Breast epithelium (tissue), 4 donors: ENCODE measurements around the gene HSPA12B. TPM values are rescaled to one million over a fixed set of nuclear protein-coding genes. Genes with fewer than 3 reads are reported as not detected.

Experiments
- DNase-seq, 2 donors: peaks; one replicate each; pipeline ENCODE4 v3.0.0-alpha.2; 2019; ENCODE audit warnings: low spot score in 2 of 2
- H3K27ac ChIP-seq, 2 donors: fragments of 200-600 bp; sonication (generic) in 1 of 2; one replicate each; pipeline ENCODE4 v1.5.1; 2016 to 2019; ENCODE audit warnings: mild to moderate bottlenecking in 1 of 2
- H3K27me3 ChIP-seq, 2 donors: fragments of 200-600 bp; sonication (generic) in 1 of 2; one replicate each; pipeline versions ENCODE4 v1.5.1 to v1.6.0; 2017 to 2019; ENCODE audit warnings: control low read depth in 1 of 2, mild to moderate bottlenecking in 1 of 2
- H3K36me3 ChIP-seq: fragments of 200-600 bp; one replicate; pipeline ENCODE4 v1.5.1; 2019
- H3K4me1 ChIP-seq, 2 donors: fragments of 200-600 bp; sonication (generic); one replicate each; pipeline ENCODE4 v1.5.1; 2016 to 2019; ENCODE audit warnings: control low read depth in 1 of 2
- H3K4me3 ChIP-seq, 3 donors: fragments of 200-600 bp; sonication (generic); 1 replicate in 2 of 3; 2 replicates in 1 of 3; pipeline ENCODE4 v1.5.1; 2016 to 2019; ENCODE audit warnings: mild to moderate bottlenecking in 3 of 3, moderate library complexity in 2 of 3
- H3K9me3 ChIP-seq, 2 donors: fragments of 200-600 bp; sonication (generic) in 1 of 2; one replicate each; pipeline ENCODE4 v1.5.1; 2016 to 2019; ENCODE audit warnings: control low read depth in 1 of 2
- CTCF ChIP-seq, 3 donors: fragments of 450-650 bp; IDR thresholded peaks; one replicate each; pipeline ENCODE4 v1.5.1; 2016 to 2017; ENCODE audit warnings: antibody characterized with exemption in 3 of 3, mild to moderate bottlenecking in 3 of 3, moderate library complexity in 3 of 3
- POLR2A ChIP-seq: fragments of 450-650 bp; IDR thresholded peaks from one replicate; pipeline ENCODE4 v1.6.1; 2016; ENCODE audit warnings: antibody characterized with exemption, mild to moderate bottlenecking, moderate library complexity
- POLR2AphosphoS5 ChIP-seq, 3 donors: sonication (generic); formaldehyde crosslinking; IDR thresholded peaks; one replicate each; pipeline ENCODE4 v1.6.1; 2017; ENCODE audit warnings: antibody characterized with exemption in 3 of 3
- intact Hi-C: fragments of 100-400 bp; cut with DNase I; formaldehyde crosslinking; loops from one replicate; pipeline ENCODE4 v1.15.1; 2023; ENCODE audit warnings: low total_unique reads
- total RNA-seq, 3 donors: library from RNA; depleted of rRNA; stranded (reverse); fragments of >200 nt; gene quantifications; one replicate each; pipeline ENCODE4 v1.1.0, GENCODE V29; 2016

The HSPA12B gene
- total RNA-seq, 3 donors from 2014 or later = 7.0 to 25.2 (median 9.3) TPM

GRCh38 chr20:3800256-3800877 is 67.9 kb downstream of the HSPA12B start:
- TF ChIP-seq CTCF (IDR thresholded peaks at IDR 0.05) = no peak
- TF ChIP-seq POLR2A = no peak
- no peak for TF ChIP-seq POLR2AphosphoS5 (IDR thresholded peaks at IDR 0.05)
- intact Hi-C loops = no loop called here
- Histone ChIP-seq H3K36me3 (no peaks in the 10 kb centered on the region), H3K27me3 (no peaks in the 10 kb centered on the region), H3K4me1 (peaks cover 0 to 12% of the 10 kb centered on the region in 2 donors), H3K27ac (peak overlapping the region in 1 of 2 donors; percentile 91), H3K9me3 (no peaks in the 10 kb centered on the region), H3K4me3 (no peak overlapping the region)
- DNase-seq = no peak

GRCh38 chr20:3800878-3801260 is 68.4 kb downstream of the HSPA12B start:
- Histone ChIP-seq H3K27me3 (no peaks in the 10 kb centered on the region), H3K36me3 (no peaks in the 10 kb centered on the region), H3K4me3 (no peak overlapping the region), H3K9me3 (no peaks in the 10 kb centered on the region), H3K27ac (peak overlapping the region; percentile 91 to 95), H3K4me1 (peaks cover 1 to 12% of the 10 kb centered on the region in 2 donors)
- no peak for DNase-seq
- no peak for TF ChIP-seq POLR2A
- TF ChIP-seq CTCF (IDR thresholded peaks at IDR 0.05) = no peak
- TF ChIP-seq POLR2AphosphoS5 (IDR thresholded peaks at IDR 0.05) = no peak
- intact Hi-C loops = no loop called here

GRCh38 chr20:3801299-3801698 is 68.8 kb downstream of the HSPA12B start:
- intact Hi-C loops = no loop called here
- H3K27ac ChIP-seq = peak overlapping the region; percentile 91 to 95

GRCh38 chr20:3801846-3802245 is 69.4 kb downstream of the HSPA12B start:
- intact Hi-C loops = no loop called here
- Histone ChIP-seq H3K4me3 (no peak overlapping the region), H3K36me3 (no peaks in the 10 kb centered on the region), H3K4me1 (peaks cover 5 to 13% of the 10 kb centered on the region in 2 donors), H3K9me3 (peaks cover 0 to 3% of the 10 kb centered on the region in 2 donors), H3K27me3 (no peaks in the 10 kb centered on the region), H3K27ac (peak overlapping the region; percentile 91 to 95)
- no peak for TF ChIP-seq CTCF (IDR thresholded peaks at IDR 0.05)
- TF ChIP-seq POLR2A = no peak
- no peak for TF ChIP-seq POLR2AphosphoS5 (IDR thresholded peaks at IDR 0.05)
- DNase-seq = no peak

More at GRCh38 chr20:3801299-3801698, 68.8 kb downstream of the HSPA12B start:
- TF ChIP-seq POLR2A (no peak), CTCF (IDR thresholded peaks at IDR 0.05) (no peak), POLR2AphosphoS5 (IDR thresholded peaks at IDR 0.05) (no peak)
- Histone ChIP-seq H3K4me1 (peaks cover 5 to 12% of the 10 kb centered on the region in 2 donors), H3K4me3 (no peak overlapping the region), H3K36me3 (no peaks in the 10 kb centered on the region), H3K9me3 (peaks cover 0 to 2% of the 10 kb centered on the region in 2 donors), H3K27me3 (no peaks in the 10 kb centered on the region)
- no peak for DNase-seq

Other genes with a start within 250 kb of the HSPA12B start
- gene GFRA4, start 69.3 kb upstream of the HSPA12B start, total RNA-seq = not detected
- 10 to 100 TPM; 29.4 to 39.5 (median 37.4) TPM for gene ADAM33, start 50.7 kb upstream of the HSPA12B start, total RNA-seq
- gene SIGLEC1, start 20.1 kb upstream of the HSPA12B start, total RNA-seq = 10 to 100 TPM in 1 of 3 donors, 1 to 10 TPM in 2; 2.0 to 32.0 (median 6.9) TPM
- gene ADISSP, start 35.1 kb downstream of the HSPA12B start, total RNA-seq = 10 to 100 TPM; 12.3 to 29.3 (median 15.7) TPM
- under 1 TPM in 2 of 3 donors, not detected in 1; 0.33 to 0.88 TPM for gene SPEF1, start 48.8 kb downstream of the HSPA12B start, total RNA-seq
- gene CENPB, start 54.1 kb downstream of the HSPA12B start, total RNA-seq = 10 to 100 TPM; 55.5 to 69.8 (median 68.2) TPM
- 10 to 100 TPM; 18.1 to 25.0 (median 22.0) TPM for gene CDC25B, start 63.6 kb downstream of the HSPA12B start, total RNA-seq
- 10 to 100 TPM; 11.1 to 13.8 (median 11.8) TPM for gene AP5S1, start 87.9 kb downstream of the HSPA12B start, total RNA-seq
- gene MAVS, start 114.1 kb downstream of the HSPA12B start, total RNA-seq = 10 to 100 TPM; 23.3 to 32.3 (median 24.6) TPM
- gene PANK2, start 156.7 kb downstream of the HSPA12B start, total RNA-seq = 10 to 100 TPM; 38.2 to 40.1 (median 38.7) TPM